Neutrophil (primary cell): ENCODE results near the gene MYO5A.

ENCODE experiments used
- H3K27ac ChIP-seq: fragments of 200-600 bp; sonication (generic); 2 replicates; pipeline ENCODE4 v1.5.1; 2016; ENCODE audit warnings: mild to moderate bottlenecking, moderate library complexity
- H3K27me3 ChIP-seq: fragments of 200-600 bp; sonication (generic); 2 replicates; pipeline ENCODE4 v1.6.0; 2016; ENCODE audit warnings: mild to moderate bottlenecking
- H3K36me3 ChIP-seq: fragments of 200-600 bp; sonication (generic); 2 replicates; pipeline ENCODE4 v1.5.1; 2017
- H3K4me1 ChIP-seq, 2 experiments: fragments of 200-600 bp in 1 of 2; sonication (generic) in 1 of 2; 1 replicate in 1 of 2; 2 replicates in 1 of 2; pipeline versions ENCODE4 v1.5.1 to v1.6.1; 2013 to 2016; ENCODE audit warnings: low read depth in 1 of 2, low read length in 1 of 2, mild to moderate bottlenecking in 1 of 2, moderate library complexity in 1 of 2; ENCODE audit not compliant: control insufficient read depth in 1 of 2, insufficient read depth in 1 of 2
- H3K4me3 ChIP-seq, 2 experiments: fragments of 200-600 bp in 1 of 2; sonication (generic) in 1 of 2; 1 replicate in 1 of 2; 2 replicates in 1 of 2; pipeline ENCODE4 v1.5.1; 2013 to 2016; ENCODE audit warnings: low read depth in 1 of 2, low read length in 1 of 2, mild to moderate bottlenecking in 1 of 2, moderate library complexity in 1 of 2
- H3K9me3 ChIP-seq: fragments of 200-600 bp; sonication (generic); 2 replicates; pipeline ENCODE4 v1.5.1; 2016
- CTCF ChIP-seq: fragments of 200-600 bp; sonication (generic); IDR thresholded peaks from 2 replicates; pipeline ENCODE4 v1.5.1; 2016; ENCODE audit warnings: antibody characterized with exemption

MYO5A gene

GRCh38 chr15:52340093-52340492 lies 188.6 kb downstream of the MYO5A start:
- no peaks in the 10 kb centered on the region for H3K4me1 ChIP-seq
- no peak overlapping the region for H3K4me3 ChIP-seq
- H3K36me3 ChIP-seq = peaks cover 93% of the 10 kb centered on the region
- H3K9me3 ChIP-seq = no peaks in the 10 kb centered on the region
- H3K27me3 ChIP-seq = no peaks in the 10 kb centered on the region
- no peak overlapping the region for H3K27ac ChIP-seq
- TF ChIP-seq CTCF = no peak

GRCh38 chr15:52338891-52339290 lies 189.8 kb downstream of the MYO5A start:
- H3K27ac ChIP-seq = no peak overlapping the region
- H3K9me3 ChIP-seq = no peaks in the 10 kb centered on the region
- no peak for TF ChIP-seq CTCF
- peaks cover 93% of the 10 kb centered on the region for H3K36me3 ChIP-seq
- H3K27me3 ChIP-seq = no peaks in the 10 kb centered on the region
- no peak overlapping the region for H3K4me3 ChIP-seq
- H3K4me1 ChIP-seq = no peaks in the 10 kb centered on the region

DNA sequence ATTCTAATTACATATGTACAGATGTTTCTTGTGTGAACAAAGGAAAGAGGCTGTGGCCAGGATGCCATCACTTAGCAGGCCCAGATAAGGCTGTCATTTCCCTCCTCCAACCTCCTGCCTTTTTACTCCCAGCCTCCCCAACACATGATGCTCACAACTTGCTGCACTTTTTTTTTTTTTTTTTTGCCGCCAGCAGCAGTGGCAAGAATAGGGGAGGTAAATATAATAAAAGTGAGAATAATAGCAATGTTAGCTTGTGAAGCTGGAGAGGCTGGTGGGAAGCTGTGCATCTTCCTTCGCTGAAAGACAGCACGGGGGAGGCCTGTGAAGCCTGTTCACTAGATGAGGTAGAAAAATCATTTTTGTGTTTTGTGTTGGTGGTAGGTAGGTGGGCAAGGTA lies 190.6 kb downstream of the MYO5A start:
- H3K4me3 ChIP-seq = no peak overlapping the region
- TF ChIP-seq CTCF = no peak

DNA sequence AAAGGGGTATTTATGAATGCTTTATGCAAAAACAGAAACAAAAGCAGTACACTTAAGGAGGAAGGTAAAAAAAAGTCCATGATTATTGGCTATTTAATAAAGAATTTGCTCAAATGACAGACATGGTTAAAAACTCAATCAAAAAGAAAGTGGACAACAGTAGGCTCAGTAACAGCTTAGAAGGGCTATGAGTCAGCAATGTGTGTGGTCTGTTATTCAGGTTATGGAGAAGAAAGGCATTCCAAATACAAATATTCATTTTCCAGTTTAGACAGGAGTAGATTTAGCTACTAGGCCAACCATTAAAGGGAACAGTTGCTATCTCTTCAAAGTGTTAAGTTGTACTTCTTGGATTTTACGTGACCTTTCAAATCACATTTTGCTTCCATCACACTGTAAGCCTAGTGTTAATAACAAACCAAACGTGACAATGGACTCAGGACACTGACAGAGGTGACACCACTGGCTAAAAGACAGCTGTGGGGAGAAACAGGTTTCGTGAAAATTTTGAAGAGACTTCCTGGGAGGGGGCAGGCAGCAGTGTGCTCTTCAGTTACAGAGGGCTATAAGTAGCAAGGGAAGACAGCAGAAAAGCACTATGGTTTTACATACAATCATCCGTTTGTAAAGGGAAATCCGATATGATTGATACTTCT lies 191.4 kb downstream of the MYO5A start:
- Histone ChIP-seq H3K27ac (no peak overlapping the region), H3K36me3 (peaks cover 93% of the 10 kb centered on the region), H3K27me3 (no peaks in the 10 kb centered on the region), H3K4me1 (no peaks in the 10 kb centered on the region), H3K9me3 (no peaks in the 10 kb centered on the region), H3K4me3 (no peak overlapping the region)
- TF ChIP-seq CTCF = no peak

More for the DNA sequence above, 190.6 kb downstream of the MYO5A start:
- Histone ChIP-seq H3K36me3 (peaks cover 93% of the 10 kb centered on the region), H3K4me1 (no peaks in the 10 kb centered on the region), H3K27me3 (no peaks in the 10 kb centered on the region), H3K9me3 (no peaks in the 10 kb centered on the region), H3K27ac (no peak overlapping the region)

- Histone ChIP-seq H3K9me3 (no peaks in the 10 kb centered on the region), H3K27ac (no peak overlapping the region), H3K4me1 (no peaks in the 10 kb centered on the region), H3K4me3 (no peak overlapping the region), H3K27me3 (no peaks in the 10 kb centered on the region), H3K36me3 (peaks cover 93% of the 10 kb centered on the region)
- no peak for TF ChIP-seq CTCF
Observed at GRCh38 chr15:52336529-52336928, 192.2 kb downstream of the MYO5A start.
